CD14-positive monocyte (primary cell): ENCODE data around the gene ALDH7A1. TPM values are rescaled to one million over a fixed set of nuclear protein-coding genes. Genes with fewer than 3 reads are reported as not detected.

ENCODE experiments used
- DNase-seq, 3 donors: peaks; one replicate each; pipeline ENCODE4 v3.0.0-alpha.2; 2011 to 2022
- H2AFZ ChIP-seq: 2 replicates; pipeline ENCODE4 v1.6.0; 2012; ENCODE audit warnings: mild to moderate bottlenecking, low read depth, low read length, inconsistent platforms; ENCODE audit not compliant: insufficient read depth, poor library complexity, severe bottlenecking
- H3K27ac ChIP-seq, 2 donors: 1 replicate in 1 of 2; 2 replicates in 1 of 2; pipeline ENCODE4 v1.5.1; 2012 to 2013; ENCODE audit warnings: low read length in 2 of 2, control low read depth in 1 of 2, inconsistent platforms in 1 of 2, low read depth in 1 of 2, mild to moderate bottlenecking in 1 of 2
- H3K27me3 ChIP-seq, 2 donors: one replicate each; pipeline versions ENCODE4 v1.6.0 to v1.6.1; 2011 to 2013; ENCODE audit warnings: low read length in 2 of 2; ENCODE audit not compliant: control insufficient read depth in 2 of 2, insufficient read depth in 2 of 2
- H3K36me3 ChIP-seq, 2 donors: replicated peaks in 1 of 2; 1 replicate in 1 of 2; 2 replicates in 1 of 2; pipeline versions ENCODE4 v1.5.1 to v1.6.1; 2012 to 2013; ENCODE audit warnings: low read length in 2 of 2, control low read depth in 1 of 2, inconsistent platforms in 1 of 2, mild to moderate bottlenecking in 1 of 2; ENCODE audit not compliant: insufficient read depth in 2 of 2, control insufficient read depth in 1 of 2
- H3K4me1 ChIP-seq, 2 donors: 1 replicate in 1 of 2; 2 replicates in 1 of 2; pipeline versions ENCODE4 v1.5.1 to v1.6.1; 2012 to 2013; ENCODE audit warnings: low read length in 2 of 2, control low read depth in 1 of 2, inconsistent platforms in 1 of 2, mild to moderate bottlenecking in 1 of 2, moderate library complexity in 1 of 2; ENCODE audit not compliant: insufficient read depth in 2 of 2, control insufficient read depth in 1 of 2
- H3K4me2 ChIP-seq: replicated peaks from 2 replicates; pipeline ENCODE3; 2012; ENCODE audit warnings: low read length, moderate library complexity, mild to moderate bottlenecking; ENCODE audit not compliant: poor library complexity, severe bottlenecking; ENCODE audit errors: extremely low read depth
- H3K4me3 ChIP-seq, 3 experiments: fragments of 200-600 bp in 1 of 3; sonication (generic) in 1 of 3; replicated peaks in 1 of 3; 1 replicate in 2 of 3; 2 replicates in 1 of 3; pipeline ENCODE4 v1.5.1; 2011 to 2013; ENCODE audit warnings: low read length in 3 of 3, mild to moderate bottlenecking in 3 of 3, control low read depth in 2 of 3, low read depth in 2 of 3, inconsistent platforms in 1 of 3, moderate library complexity in 1 of 3
- H3K79me2 ChIP-seq: 2 replicates; pipeline ENCODE4 v1.6.0; 2012; ENCODE audit warnings: mild to moderate bottlenecking, control low read depth, inconsistent platforms, low read length, moderate library complexity; ENCODE audit not compliant: insufficient read depth
- H3K9ac ChIP-seq: 2 replicates; pipeline ENCODE4 v1.6.0; 2017; ENCODE audit warnings: low read length, mild to moderate bottlenecking; ENCODE audit not compliant: insufficient read depth, poor library complexity, severe bottlenecking
- H3K9me3 ChIP-seq, 2 donors: replicated peaks in 1 of 2; 1 replicate in 1 of 2; 2 replicates in 1 of 2; pipeline versions ENCODE4 v1.5.1 to v1.6.1; 2012 to 2013; ENCODE audit warnings: low read length in 2 of 2, control low read depth in 1 of 2; ENCODE audit not compliant: control insufficient read depth in 1 of 2, insufficient read depth in 1 of 2
- H4K20me1 ChIP-seq: 2 replicates; pipeline ENCODE4 v1.6.0; 2012; ENCODE audit warnings: mild to moderate bottlenecking, low read length, control low read depth, moderate library complexity; ENCODE audit not compliant: insufficient read depth
- H3K27ac Mint-ChIP-seq, 7 donors: one replicate each; pipeline ENCODE4 v1.8.0; 2020; ENCODE audit warnings: mild to moderate bottlenecking in 7 of 7, mixed read lengths in 7 of 7, moderate library complexity in 6 of 7, inconsistent platforms in 2 of 7
- H3K27me3 Mint-ChIP-seq, 3 donors: one replicate each; pipeline ENCODE4 v1.8.0; 2021 to 2022; ENCODE audit warnings: low read depth in 3 of 3, mild to moderate bottlenecking in 3 of 3, mixed read lengths in 3 of 3, moderate library complexity in 3 of 3, inconsistent platforms in 1 of 3
- H3K36me3 Mint-ChIP-seq, 2 donors: one replicate each; pipeline ENCODE4 v1.8.0; 2020; ENCODE audit warnings: mixed read lengths in 2 of 2, inconsistent platforms in 1 of 2, mild to moderate bottlenecking in 1 of 2
- H3K4me1 Mint-ChIP-seq: one replicate; pipeline ENCODE4 v1.8.0; 2020; ENCODE audit warnings: mild to moderate bottlenecking, mixed read lengths
- H3K4me3 Mint-ChIP-seq, 2 donors: one replicate each; pipeline ENCODE4 v1.8.0; 2020; ENCODE audit warnings: mild to moderate bottlenecking in 2 of 2, mixed read lengths in 2 of 2, moderate library complexity in 1 of 2
- H3K9me3 Mint-ChIP-seq, 7 donors: one replicate each; pipeline ENCODE4 v1.8.0; 2020 to 2022; ENCODE audit warnings: mixed read lengths in 7 of 7, mild to moderate bottlenecking in 6 of 7, moderate library complexity in 6 of 7, inconsistent platforms in 2 of 7
- CTCF ChIP-seq: fragments of 200-600 bp; IDR thresholded peaks from one replicate; pipeline ENCODE4 v1.8.0; 2022; ENCODE audit warnings: antibody characterized with exemption, mild to moderate bottlenecking
- WGBS: methylation state at CpG from one replicate; pipeline ENCODE4 v1.1.5; 2013; ENCODE audit warnings: missing lambda C conversion rate; ENCODE audit not compliant: insufficient coverage; 5-methylcytosine and 5-hydroxymethylcytosine counted together
- intact Hi-C, 2 donors: fragments of 100-400 bp; cut with micrococcal nuclease; formaldehyde crosslinking; loops; one replicate each; pipeline versions ENCODE4 v1.15.0 to v1.15.1; 2023
- polyA plus RNA-seq, 3 donors: library from polyadenylated mRNA; depleted of rRNA in 1 of 3; unstranded in 2 of 3; stranded (reverse) in 1 of 3; fragments of 300-500 nt in 2 of 3; fragments of >200 nt in 1 of 3; fragmentation: Illumina TruSeq in 2 of 3; gene quantifications; 1 replicate in 2 of 3; 2 replicates in 1 of 3; pipeline ENCODE4 v1.2.3, GENCODE V29; 2012 to 2021

The ALDH7A1 gene
- polyA plus RNA-seq, 3 donors, result 0.44 to 0.67 (median 0.59) TPM

- Histone ChIP-seq H2AFZ (no peak overlapping the region), H4K20me1 (peaks cover 20% of the 10 kb centered on the region), H3K36me3 (peaks cover 56 to 86% of the 10 kb centered on the region in 2 donors), H3K27me3 (no peaks in the 10 kb centered on the region), H3K4me1 (no peaks in the 10 kb centered on the region), H3K4me3 (no peak overlapping the region), H3K79me2 (peaks cover 27% of the 10 kb centered on the region), H3K9ac (no peak overlapping the region), H3K4me2 (no peak overlapping the region), H3K9me3 (no peaks in the 10 kb centered on the region), H3K27ac (no peak overlapping the region)
- H3K9me3 Mint-ChIP-seq, result no peaks in the 10 kb centered on the region
- no peak for DNase-seq
- no peak overlapping the region for H3K27ac Mint-ChIP-seq
- no CpG with 5 or more reads among the region's 4 CpGs for WGBS
- peaks cover 61 to 89% of the 10 kb centered on the region in 2 donors for H3K36me3 Mint-ChIP-seq
- no peaks in the 10 kb centered on the region for H3K4me1 Mint-ChIP-seq
- no peak overlapping the region for H3K4me3 Mint-ChIP-seq
- intact Hi-C loops, result no loop called here
- no peak for TF ChIP-seq CTCF
- H3K27me3 Mint-ChIP-seq, result no peaks in the 10 kb centered on the region
Observed at GRCh38 chr5:126615286-126615685, 20.3 kb upstream of the ALDH7A1 start.

DNA sequence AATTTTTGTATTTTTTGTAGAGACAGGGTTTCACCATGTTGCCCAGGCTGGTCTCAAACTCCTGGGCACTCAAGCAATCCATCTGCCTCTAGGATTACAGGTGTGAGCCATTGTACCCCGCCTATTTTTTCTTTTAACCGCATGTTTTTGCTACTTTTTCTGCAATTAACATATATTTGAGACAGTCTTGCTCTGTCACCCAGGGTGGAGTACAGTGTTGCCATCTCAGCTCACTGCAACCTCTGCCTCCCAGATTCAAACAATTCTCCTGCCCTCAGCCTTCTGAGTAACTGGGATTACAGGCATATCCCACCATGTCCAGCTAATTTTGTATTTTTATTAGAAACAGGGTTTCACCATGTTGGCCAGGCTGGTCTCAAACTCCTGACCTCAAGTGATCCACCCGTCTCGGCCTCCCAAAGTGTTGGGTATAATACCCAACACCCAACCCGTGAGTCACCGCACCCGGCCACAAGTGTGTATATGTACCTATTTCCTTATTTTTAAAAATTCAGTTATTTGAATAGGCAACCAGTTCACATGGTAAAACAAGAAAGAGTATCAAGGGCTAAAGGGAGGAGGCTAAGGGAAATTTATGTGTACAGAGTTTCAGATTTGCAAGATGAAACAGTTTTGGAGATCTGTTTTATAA is 19.0 kb upstream of the ALDH7A1 start:
- H3K9ac ChIP-seq, result no peak overlapping the region
- H3K27ac Mint-ChIP-seq, result peak overlapping the region in 3 of 7 donors; percentile 10 to 57 (median 40)
- DNase-seq, result no peak

More for the DNA sequence above, 19.0 kb upstream of the ALDH7A1 start:
- WGBS, result 100% methylated on average over 2 of the region's 7 CpGs
- peaks cover 20% of the 10 kb centered on the region for H4K20me1 ChIP-seq
- peaks cover 27% of the 10 kb centered on the region for H3K79me2 ChIP-seq
- H3K36me3 ChIP-seq, result peaks cover 58 to 86% of the 10 kb centered on the region in 2 donors
- Mint-ChIP-seq H3K4me3 (no peak overlapping the region), H3K36me3 (peaks cover 62 to 88% of the 10 kb centered on the region in 2 donors), H3K27me3 (no peaks in the 10 kb centered on the region), H3K4me1 (peaks cover 1% of the 10 kb centered on the region), H3K9me3 (no peaks in the 10 kb centered on the region)
- no peaks in the 10 kb centered on the region for H3K9me3 ChIP-seq
- TF ChIP-seq CTCF, result no peak
- no peak overlapping the region for H3K4me3 ChIP-seq
- no peaks in the 10 kb centered on the region for H3K27me3 ChIP-seq
- no peak overlapping the region for H3K4me2 ChIP-seq
- H3K27ac ChIP-seq, result no peak overlapping the region
- no peak overlapping the region for H2AFZ ChIP-seq
- intact Hi-C loops, result no loop called here
- H3K4me1 ChIP-seq, result no peaks in the 10 kb centered on the region
